Activated CD4-positive, alpha-beta T cell treated with anti-CD3 and anti-CD28 coated beads, Interleukin-2, amount 50 U/mL, for 4 hours (primary cell): ENCODE measurements around the gene SOD3.

Source experiments
- DNase-seq, 2 experiments: peaks; one replicate each; pipeline ENCODE4 v3.0.0-alpha.2; 2020

Gene SOD3

GRCh38 chr4:24805067-24805466 is 9.7 kb downstream of the SOD3 start:
- DNase-seq = no peak

- DNase-seq = no peak
These were observed 10.2 kb downstream of the SOD3 start for GRCh38 chr4:24805566-24805965.

GRCh38 chr4:24806206-24806990 is 11.0 kb downstream of the SOD3 start:
- DNase-seq = no peak

GRCh38 chr4:24807611-24808010 is 12.2 kb downstream of the SOD3 start:
- DNase-seq = no peak

- no peak for DNase-seq
These were observed 12.9 kb downstream of the SOD3 start for GRCh38 chr4:24808261-24808660.

GRCh38 chr4:24808955-24809354 is 13.6 kb downstream of the SOD3 start:
- DNase-seq = no peak

GRCh38 chr4:24809376-24809775 is 14.0 kb downstream of the SOD3 start:
- no peak for DNase-seq

GRCh38 chr4:24809815-24810405 is 14.5 kb downstream of the SOD3 start:
- no peak for DNase-seq

GRCh38 chr4:24810871-24811631 is 15.7 kb downstream of the SOD3 start:
- DNase-seq = no peak

- DNase-seq = no peak
These were observed 18.4 kb downstream of the SOD3 start for GRCh38 chr4:24813732-24814131.

GRCh38 chr4:24816797-24817196 is 21.4 kb downstream of the SOD3 start:
- no peak for DNase-seq

GRCh38 chr4:24820541-24820940 is 25.2 kb downstream of the SOD3 start:
- no peak for DNase-seq

GRCh38 chr4:24824720-24825119 is 29.3 kb downstream of the SOD3 start:
- DNase-seq = no peak

- DNase-seq = no peak
These were observed 36.3 kb downstream of the SOD3 start for GRCh38 chr4:24831637-24832036.

GRCh38 chr4:24835696-24836095 is 40.3 kb downstream of the SOD3 start:
- DNase-seq = no peak

GRCh38 chr4:24836661-24837242 is 41.4 kb downstream of the SOD3 start:
- no peak for DNase-seq

- no peak for DNase-seq
These were observed 42.0 kb downstream of the SOD3 start for GRCh38 chr4:24837336-24837735.

- no peak for DNase-seq
These were observed 42.4 kb downstream of the SOD3 start for GRCh38 chr4:24837781-24838180.

GRCh38 chr4:24840362-24840761 is 45.0 kb downstream of the SOD3 start:
- no peak for DNase-seq

GRCh38 chr4:24840826-24841543 is 45.6 kb downstream of the SOD3 start:
- DNase-seq = no peak

GRCh38 chr4:24842356-24842755 is 47.0 kb downstream of the SOD3 start:
- DNase-seq = no peak

GRCh38 chr4:24843096-24843495 is 47.7 kb downstream of the SOD3 start:
- DNase-seq = no peak

GRCh38 chr4:24845132-24845531 is 49.8 kb downstream of the SOD3 start:
- no peak for DNase-seq
